Activated CD8-positive, alpha-beta T cell treated with anti-CD3 and anti-CD28 coated beads for 36 hours (primary cell): ENCODE results near the gene ERICH2. TPM values are rescaled to one million over a fixed set of nuclear protein-coding genes. Genes with fewer than 3 reads are reported as not detected.
A peak's percentile ranks its signal among the peaks of the same experiment; 100 is the strongest.

Experiments used
- ATAC-seq: fragments of 200-7000 bp; cut with Tn5 transposase; one replicate; pipeline ENCODE4 v1.10.0; 2021; ENCODE audit warnings: mild to moderate bottlenecking, moderate library complexity
- CTCF ChIA-PET: fragments of 350-600 bp; sonication (Branson Sonifier 250); formaldehyde crosslinking; loops from one replicate; lab custom pipeline; 2021; ENCODE audit warnings: antibody characterized with exemption; lab: Charles Lee
- POLR2A ChIA-PET: fragments of 350-600 bp; sonication (Branson Sonifier 250); formaldehyde crosslinking; loops from one replicate; lab custom pipeline; 2021; ENCODE audit warnings: antibody characterized with exemption; lab: Charles Lee
- DNase-seq: peaks from one replicate; pipeline ENCODE4 v3.0.0-alpha.2; 2020
- H3K27ac Mint-ChIP-seq: one replicate; pipeline ENCODE4 v1.8.0; 2021; ENCODE audit warnings: mild to moderate bottlenecking, mixed read lengths
- H3K27me3 Mint-ChIP-seq: one replicate; pipeline ENCODE4 v1.8.0; 2021; ENCODE audit warnings: mixed read lengths
- H3K36me3 Mint-ChIP-seq: one replicate; pipeline ENCODE4 v1.8.0; 2021; ENCODE audit warnings: low read depth, mixed read lengths
- H3K4me1 Mint-ChIP-seq: one replicate; pipeline ENCODE4 v1.8.0; 2021; ENCODE audit warnings: low read depth, mixed read lengths
- H3K4me3 Mint-ChIP-seq: one replicate; pipeline ENCODE4 v1.8.0; 2021; ENCODE audit warnings: mild to moderate bottlenecking, moderate library complexity, mixed read lengths
- H3K9me3 Mint-ChIP-seq: one replicate; pipeline ENCODE4 v1.8.0; 2021; ENCODE audit warnings: mixed read lengths
- intact Hi-C: fragments of 100-400 bp; cut with micrococcal nuclease; formaldehyde crosslinking; loops from one replicate; pipeline ENCODE4 v1.10.0; 2022
- total RNA-seq, 2 experiments: library from RNA; stranded (reverse); gene quantifications; one replicate each; pipeline ENCODE4 v1.2.3, GENCODE V29; 2021
- TF ChIP-seq, protein P1 (sequence below): fragments of 200-600 bp; IDR thresholded peaks from one replicate; pipeline ENCODE4 v1.8.0; 2022; ENCODE audit warnings: antibody characterized with exemption, mild to moderate bottlenecking

The ERICH2 gene, protein sequence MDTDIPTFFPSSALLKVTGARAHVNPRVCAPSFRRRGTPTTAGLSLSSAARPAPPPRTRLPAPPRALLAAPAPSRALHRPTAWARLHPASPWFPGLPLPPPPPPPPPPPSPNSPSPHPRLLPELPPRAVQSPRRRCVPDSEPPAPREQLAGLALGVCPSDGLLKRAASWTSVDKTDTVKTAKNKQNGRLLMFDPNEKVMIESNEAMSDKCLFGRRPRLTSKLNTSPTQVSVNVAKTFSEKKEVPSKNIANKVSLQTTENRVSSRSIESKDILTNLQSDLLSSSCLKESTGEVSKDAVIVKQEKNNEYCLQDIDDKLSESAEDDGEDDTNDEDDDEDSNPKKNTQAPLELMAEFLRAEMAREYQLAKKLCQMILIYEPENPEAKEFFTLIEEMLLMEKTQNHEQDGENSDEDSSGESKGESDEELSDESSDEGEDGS
- not detected for total RNA-seq

DNA sequence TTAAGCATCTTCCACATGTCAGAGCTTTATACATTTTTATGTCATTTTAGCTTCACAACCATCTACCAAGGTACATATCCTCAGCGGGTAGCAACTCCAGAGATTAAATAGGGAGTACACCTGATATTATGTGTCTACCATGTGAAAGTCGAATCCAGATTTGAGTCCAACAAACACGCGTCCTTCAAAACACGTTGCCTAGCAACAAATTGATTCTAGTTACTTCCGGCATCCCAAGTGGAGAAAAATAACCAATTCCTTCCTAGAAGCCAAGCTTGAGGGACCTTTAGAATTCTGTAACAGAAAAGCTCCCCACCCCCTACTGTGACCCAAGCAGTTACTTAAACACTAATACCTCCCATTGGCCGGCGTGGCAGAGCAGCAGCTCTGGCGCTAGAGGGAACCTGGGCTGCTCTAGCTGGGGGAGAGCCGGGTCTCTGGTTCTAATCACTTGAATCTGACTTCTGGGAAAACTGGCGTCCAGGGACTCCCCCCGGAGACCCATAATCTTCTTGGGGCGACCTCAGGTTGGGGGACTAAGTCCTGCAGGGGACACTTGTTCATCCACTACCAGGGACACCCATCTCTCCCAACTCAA lies at the start of gene ERICH2:
Gene ERICH2 (plus strand): TSS at position 371 of the 598 bp plus-strand sequence. CDS start 304 bp downstream, outside the sequence.
- ATAC-seq (peak; percentile 75), DNase-seq (peak; percentile 70)
- Mint-ChIP-seq H3K4me3 (peak within 1 kb of the TSS; percentile 76), H3K4me1 (peaks cover 12% of the 10 kb centered on the region), H3K27me3 (peaks cover 18% of the 10 kb centered on the region), H3K27ac (peak within 1 kb of the TSS; percentile 44), H3K36me3 (no peaks in the 10 kb centered on the region), H3K9me3 (no peaks in the 10 kb centered on the region)
- intact Hi-C loops: loop anchor here (5.0 kb wide), 1 partner anchor 58 kb away; no protein-coding TSS in a partner anchor
- TF ChIP-seq, protein P1, sequence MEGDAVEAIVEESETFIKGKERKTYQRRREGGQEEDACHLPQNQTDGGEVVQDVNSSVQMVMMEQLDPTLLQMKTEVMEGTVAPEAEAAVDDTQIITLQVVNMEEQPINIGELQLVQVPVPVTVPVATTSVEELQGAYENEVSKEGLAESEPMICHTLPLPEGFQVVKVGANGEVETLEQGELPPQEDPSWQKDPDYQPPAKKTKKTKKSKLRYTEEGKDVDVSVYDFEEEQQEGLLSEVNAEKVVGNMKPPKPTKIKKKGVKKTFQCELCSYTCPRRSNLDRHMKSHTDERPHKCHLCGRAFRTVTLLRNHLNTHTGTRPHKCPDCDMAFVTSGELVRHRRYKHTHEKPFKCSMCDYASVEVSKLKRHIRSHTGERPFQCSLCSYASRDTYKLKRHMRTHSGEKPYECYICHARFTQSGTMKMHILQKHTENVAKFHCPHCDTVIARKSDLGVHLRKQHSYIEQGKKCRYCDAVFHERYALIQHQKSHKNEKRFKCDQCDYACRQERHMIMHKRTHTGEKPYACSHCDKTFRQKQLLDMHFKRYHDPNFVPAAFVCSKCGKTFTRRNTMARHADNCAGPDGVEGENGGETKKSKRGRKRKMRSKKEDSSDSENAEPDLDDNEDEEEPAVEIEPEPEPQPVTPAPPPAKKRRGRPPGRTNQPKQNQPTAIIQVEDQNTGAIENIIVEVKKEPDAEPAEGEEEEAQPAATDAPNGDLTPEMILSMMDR: peak; percentile 10
- CTCF ChIA-PET: interaction anchor here (1.1 to 2.8 kb wide), 7 partner anchors 9 to 409 kb away, joined by 3 to 11 read pairs (median 4); partner anchors contain the start of gene GAD1
- POLR2A ChIA-PET: no interaction called here

DNA sequence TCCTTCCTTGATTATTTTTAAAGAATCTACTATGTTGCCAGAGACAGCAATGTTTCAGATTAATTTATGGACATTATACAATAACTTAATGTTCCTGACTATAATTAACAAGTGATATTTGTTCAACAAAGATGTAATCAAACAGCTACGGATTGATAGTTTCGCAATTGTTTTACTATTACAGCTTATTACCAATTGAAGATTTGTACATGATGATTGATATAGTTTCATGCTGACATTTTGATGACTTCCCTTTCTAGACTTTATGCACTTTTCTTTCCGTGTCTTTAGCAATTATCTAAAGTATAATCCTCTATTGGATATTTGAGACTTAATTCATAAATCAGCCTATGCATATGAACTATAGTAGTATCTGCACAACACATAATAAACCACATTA lies 48.5 kb upstream of the ERICH2 start:
- Mint-ChIP-seq H3K36me3 (no peaks in the 10 kb centered on the region), H3K4me3 (no peak overlapping the region), H3K27ac (no peak overlapping the region), H3K27me3 (peaks cover 47% of the 10 kb centered on the region), H3K9me3 (no peaks in the 10 kb centered on the region), H3K4me1 (peaks cover 6% of the 10 kb centered on the region)
- ChIA-PET POLR2A (no interaction called here), CTCF (interaction anchor here (0.9 kb wide), 1 partner anchor 89 kb away, joined by 3 read pairs; no protein-coding TSS in a partner anchor)
- intact Hi-C loops: no loop called here
- DNase-seq (no peak), ATAC-seq (no peak)
- TF ChIP-seq, protein P1: no peak

DNA sequence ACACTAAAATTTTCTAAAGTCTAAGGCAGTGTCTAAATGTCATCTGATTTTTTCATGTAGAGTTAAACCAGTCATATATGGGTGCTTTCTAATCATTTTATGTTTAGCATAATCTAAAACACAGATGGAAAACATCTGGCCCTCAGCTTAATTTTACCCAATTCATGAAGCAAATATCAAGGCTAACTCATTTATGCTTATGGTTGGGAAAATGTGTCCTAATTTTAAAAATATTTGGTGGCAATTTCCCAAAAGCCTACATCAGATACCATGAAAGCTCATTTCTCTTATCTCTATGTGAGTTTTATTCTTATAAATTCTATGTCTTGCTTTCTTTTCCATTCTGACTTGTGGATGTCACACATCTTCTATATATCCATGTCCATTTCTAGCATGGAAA lies 47.9 kb upstream of the ERICH2 start:
- Mint-ChIP-seq H3K27me3 (peaks cover 40% of the 10 kb centered on the region), H3K4me3 (no peak overlapping the region), H3K27ac (no peak overlapping the region), H3K4me1 (peaks cover 3% of the 10 kb centered on the region), H3K9me3 (no peaks in the 10 kb centered on the region), H3K36me3 (no peaks in the 10 kb centered on the region)
- no peak for ATAC-seq
- intact Hi-C loops: no loop called here
- POLR2A ChIA-PET: no interaction called here
- TF ChIP-seq, protein P1: no peak
- CTCF ChIA-PET: interaction anchor here (0.9 kb wide), 1 partner anchor 88 kb away, joined by 3 read pairs; no protein-coding TSS in a partner anchor
- DNase-seq: no peak

DNA sequence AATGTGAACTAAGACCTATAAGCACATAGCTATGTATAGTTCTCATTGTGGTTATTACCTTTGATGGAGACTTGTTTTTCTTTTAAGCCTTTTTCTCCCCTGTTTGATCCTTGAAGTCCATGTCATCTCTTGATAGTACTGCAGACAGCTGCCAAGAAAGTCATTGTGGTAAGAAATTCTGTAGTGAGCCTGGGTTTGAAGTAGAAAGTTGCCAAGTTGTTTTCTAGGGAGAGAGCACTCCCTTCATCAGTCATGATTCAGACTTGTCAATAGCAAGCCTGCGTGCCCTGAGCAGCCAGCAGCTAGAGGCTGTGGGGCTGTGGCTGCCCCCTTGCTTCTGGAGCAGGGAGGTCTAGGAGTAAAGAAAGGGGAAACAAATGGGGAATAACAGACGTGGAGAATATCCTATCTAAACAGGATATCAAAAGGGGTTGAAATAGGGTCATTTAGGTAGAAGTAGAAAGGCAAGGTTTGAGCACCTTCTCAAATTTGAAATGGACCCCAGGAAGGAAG lies 46.7 kb upstream of the ERICH2 start:
- Mint-ChIP-seq H3K9me3 (no peaks in the 10 kb centered on the region), H3K36me3 (no peaks in the 10 kb centered on the region), H3K4me3 (no peak overlapping the region), H3K4me1 (no peaks in the 10 kb centered on the region), H3K27me3 (peaks cover 33% of the 10 kb centered on the region), H3K27ac (no peak overlapping the region)
- ChIA-PET POLR2A (no interaction called here), CTCF (interaction anchor here (0.9 to 1.5 kb wide), 2 partner anchors 11 to 205 kb away, joined by 3 to 4 read pairs; partner anchors contain the start of gene GORASP2)
- ATAC-seq (no peak), DNase-seq (no peak)
- TF ChIP-seq, protein P1: no peak
- intact Hi-C loops: no loop called here
